GM21367 (cell line): ENCODE results near the gene NOX5.
"Not testable (repeated sequence)": the region's sequence is repeated elsewhere in the genome, so short reads cannot be mapped to it uniquely, and the experiment has no call there.

Source experiments
- ATAC-seq: cut with Tn5 transposase; IDR thresholded peaks from one replicate; pipeline ENCODE4 v1.9.1; 2021; ENCODE audit not compliant: unreplicated experiment

The NOX5 gene

GRCh38 chr15:69055251-69055650, 40.8 kb downstream of the NOX5 start:
- ATAC-seq, result no peak

GRCh38 chr15:69056365-69056764, 41.9 kb downstream of the NOX5 start:
- no peak for ATAC-seq

DNA sequence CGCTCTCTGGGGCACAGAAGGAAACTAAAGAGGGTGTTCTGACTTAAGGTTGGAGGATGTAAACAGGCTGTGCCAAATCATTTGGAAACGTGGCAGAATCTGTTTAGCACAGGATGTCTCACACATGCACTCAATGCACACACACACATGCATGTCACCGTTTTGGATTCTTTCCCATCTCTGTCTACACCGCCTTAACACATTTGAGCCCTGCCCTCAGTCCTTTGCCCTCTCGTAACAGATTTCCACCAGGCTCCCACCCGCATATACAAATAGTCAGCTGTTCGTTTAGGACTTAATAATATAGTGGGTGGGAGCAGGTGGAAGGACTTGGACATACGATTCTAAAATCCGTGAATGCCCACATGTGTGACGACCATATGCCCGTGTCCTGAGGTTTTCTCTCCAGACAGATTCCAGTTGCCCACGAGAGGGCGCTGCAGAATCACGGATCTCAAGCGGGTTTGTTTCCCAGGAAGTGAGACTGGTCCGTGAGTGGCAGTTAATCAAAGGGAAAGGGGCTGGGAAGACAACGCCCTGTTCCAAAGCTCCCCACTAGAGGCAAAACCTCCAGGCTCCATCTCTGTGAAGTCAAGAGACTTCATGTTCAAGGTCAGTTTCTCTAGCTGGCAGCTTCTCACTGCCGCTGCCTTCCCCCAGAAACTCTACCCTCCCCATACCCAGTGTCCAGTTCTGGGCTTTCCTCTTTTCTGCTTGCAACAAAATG, 44.5 kb downstream of the NOX5 start:
- ATAC-seq, result no peak

GRCh38 chr15:69059557-69059943, 45.1 kb downstream of the NOX5 start:
- ATAC-seq, result no peak

DNA sequence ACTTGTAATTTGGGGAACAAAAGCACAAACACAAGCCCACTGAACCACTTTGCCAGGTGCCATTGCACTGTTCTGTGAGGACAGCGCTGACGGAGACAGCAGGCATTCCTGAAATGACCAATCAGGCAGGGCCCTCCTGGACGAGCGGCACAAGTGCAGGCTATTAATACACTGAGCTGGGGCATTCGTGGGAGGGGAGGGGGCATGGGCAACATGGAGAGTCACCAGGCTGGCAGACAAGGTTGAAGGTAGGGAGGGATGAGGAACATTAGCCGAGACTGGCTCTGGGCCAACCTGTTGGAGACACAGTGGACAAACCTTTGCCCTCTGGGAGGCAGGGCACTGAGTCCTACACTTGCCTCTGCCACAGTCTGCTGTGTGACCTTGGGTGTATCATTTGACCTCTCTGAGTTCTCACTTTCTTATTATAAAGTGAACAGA, 45.6 kb downstream of the NOX5 start:
- ATAC-seq, result no peak

DNA sequence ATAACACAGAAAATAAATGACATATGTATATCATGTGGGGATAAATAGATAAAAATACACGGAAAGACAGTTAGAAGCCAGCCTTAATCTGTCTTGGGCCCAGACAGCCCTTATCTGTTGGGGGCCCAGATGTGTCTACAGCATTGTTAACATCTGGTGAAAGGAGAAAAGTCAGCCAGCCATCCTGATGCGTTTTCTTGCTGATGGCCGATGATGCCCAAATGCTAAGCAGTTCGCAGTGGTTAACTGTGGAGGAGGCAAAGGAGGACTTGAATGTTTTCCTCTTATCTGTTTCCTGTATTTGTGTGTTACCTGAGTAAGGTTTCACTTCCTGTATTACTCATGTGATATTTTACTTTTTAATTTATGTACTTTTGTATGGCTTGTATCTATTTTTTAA, 46.2 kb downstream of the NOX5 start:
- no peak for ATAC-seq

DNA sequence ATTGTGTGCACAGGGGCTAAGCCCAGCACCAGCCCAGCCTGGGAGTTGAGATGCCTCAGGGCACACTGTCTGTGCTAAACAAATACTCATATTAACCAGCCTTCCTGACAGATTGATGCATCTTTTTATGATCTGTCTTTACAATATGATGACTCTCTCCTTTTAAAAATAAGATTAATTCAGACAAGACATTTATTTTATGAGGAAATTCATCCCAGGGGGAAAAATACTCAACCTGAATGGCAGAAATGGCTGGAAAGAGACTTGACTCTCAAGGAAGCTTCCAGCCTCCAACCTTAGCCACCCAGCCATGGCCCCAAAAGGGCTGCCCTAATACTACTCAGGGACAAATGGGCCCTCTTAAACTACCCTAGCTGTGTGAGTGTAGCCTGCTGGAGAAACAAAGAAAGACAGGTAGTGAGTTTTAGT, 46.9 kb downstream of the NOX5 start:
- no peak for ATAC-seq

- no peak for ATAC-seq
Measured at GRCh38 chr15:69064649-69065048, 50.2 kb downstream of the NOX5 start.

DNA sequence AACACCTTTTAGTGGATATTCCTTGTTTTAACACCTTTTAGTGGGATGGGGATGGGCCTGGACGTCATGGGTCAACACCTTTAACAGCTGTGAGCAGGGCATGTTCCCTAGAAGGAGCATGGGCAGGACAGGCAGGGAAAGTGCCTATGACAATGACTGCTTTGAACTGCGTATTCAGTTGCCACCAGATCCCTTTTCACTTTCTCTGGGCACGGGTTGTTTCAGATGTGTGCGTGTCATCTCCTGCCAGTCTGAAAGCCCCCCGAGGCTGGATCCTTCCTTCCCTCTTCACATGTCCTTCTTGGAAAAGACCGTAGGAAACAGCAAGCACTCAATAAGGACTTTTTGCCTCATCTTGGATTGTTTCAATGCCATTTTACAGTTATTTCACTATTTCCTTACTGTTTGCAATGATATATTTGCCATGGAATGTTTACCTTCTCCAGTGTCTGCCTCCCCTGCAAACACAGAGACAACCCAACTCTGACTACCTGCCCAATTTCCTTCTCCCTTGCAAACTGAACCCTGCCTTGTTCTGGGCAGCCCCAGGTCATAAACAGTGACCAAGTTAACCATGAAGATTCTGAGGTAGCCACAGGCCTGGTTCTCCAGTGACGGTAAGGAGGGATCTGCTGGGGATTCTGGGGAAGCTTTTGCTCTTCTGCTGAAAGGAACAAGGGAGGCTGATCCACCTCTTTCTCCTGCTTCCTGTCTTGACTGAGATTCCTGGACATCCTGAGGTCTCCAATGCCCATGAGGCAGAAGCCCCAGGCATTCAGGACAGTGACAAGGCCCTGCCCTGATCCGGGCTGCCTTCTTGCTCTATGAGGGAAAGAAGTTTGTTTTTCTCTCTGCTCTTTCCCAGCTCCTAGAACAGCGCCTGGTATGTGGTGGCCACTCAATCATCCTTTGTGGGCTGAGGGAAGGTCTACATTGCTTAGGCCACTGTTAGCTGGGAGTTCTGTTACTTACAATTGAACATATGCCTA, 51.8 kb downstream of the NOX5 start:
- ATAC-seq, result no peak

- ATAC-seq, result no peak
Measured at GRCh38 chr15:69067296-69067695, 52.8 kb downstream of the NOX5 start.

GRCh38 chr15:69068157-69068556, 53.7 kb downstream of the NOX5 start:
- ATAC-seq, result no peak

DNA sequence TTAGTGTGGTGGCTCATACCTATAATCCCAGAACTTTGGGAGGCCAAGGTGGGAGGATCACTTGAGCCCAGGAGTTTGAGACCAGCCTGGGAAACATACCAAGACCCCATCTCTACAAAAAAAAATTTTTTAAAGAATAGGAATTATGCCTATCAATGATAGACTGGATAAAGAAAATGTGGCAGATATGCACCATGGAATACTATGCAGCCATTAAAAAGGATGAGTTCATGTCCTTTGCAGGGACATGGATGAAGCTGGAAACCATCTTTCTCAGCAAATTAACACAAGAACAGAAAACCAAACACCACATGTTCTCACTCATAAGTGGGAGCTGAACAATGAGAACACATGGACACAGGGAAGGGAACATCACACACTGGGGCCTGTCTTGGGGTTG, 54.8 kb downstream of the NOX5 start:
- ATAC-seq, result not testable (repeated sequence)

DNA sequence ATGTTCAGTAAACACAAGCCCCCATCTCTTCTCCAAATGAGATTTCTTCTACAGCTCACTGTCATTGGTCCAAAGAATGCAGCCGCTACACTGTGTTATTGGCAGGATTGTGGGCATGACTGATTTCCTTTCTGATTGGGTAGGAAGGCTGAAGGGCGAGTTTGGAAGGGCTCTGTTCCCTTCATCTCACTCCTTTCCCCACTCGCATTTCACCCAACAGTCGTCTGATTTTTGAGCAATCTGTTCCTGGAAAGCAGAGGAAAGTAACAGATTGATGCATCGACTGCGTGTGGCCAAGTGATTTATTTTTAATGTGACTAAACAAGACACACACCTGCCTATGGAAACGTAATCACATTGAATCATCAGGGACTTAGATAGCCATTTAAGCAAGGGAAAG, 55.5 kb downstream of the NOX5 start:
- no peak for ATAC-seq

DNA sequence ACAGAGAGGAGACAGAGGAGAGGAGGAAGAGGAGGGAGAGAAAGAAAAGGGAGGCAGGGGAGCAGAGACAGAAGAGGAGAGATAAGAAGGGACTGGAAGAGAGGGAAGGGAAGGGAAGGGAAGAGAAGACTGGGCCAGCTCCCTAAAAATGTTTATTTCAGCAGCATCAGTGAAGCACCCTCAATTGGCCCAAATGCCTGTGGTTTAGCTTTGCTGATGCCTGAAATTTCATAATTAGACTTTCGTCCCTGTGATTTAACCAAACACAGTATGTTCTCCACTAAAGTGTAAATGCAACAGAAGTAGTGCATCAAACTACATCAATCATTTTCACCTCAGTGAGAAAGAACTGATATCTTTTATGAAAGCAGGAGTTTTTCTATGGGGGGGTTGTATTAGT, 55.9 kb downstream of the NOX5 start:
- no peak for ATAC-seq

- ATAC-seq, result no peak
Measured at GRCh38 chr15:69071260-69071659, 56.8 kb downstream of the NOX5 start.

GRCh38 chr15:69072906-69073305, 58.4 kb downstream of the NOX5 start:
- ATAC-seq, result no peak

GRCh38 chr15:69074001-69074842, 59.7 kb downstream of the NOX5 start:
- ATAC-seq, result no peak

DNA sequence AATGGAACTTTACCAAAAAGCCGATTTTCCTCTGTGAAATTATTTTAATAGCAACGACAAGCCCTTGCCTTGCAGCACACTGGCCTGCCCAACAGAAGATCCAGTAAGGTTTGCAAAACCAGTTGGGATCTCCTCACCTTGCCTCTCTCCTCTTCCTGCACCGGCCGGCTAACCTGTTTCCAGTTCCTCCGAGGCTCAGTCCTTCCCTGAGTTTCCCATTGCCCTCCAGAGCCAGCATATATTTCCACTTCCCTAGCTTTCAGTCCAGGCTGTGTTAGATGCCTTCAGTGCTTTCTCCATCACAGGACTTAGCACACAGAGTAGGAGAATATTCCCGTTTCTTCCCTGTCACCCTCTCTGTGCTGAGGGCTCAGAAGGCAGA, 60.3 kb downstream of the NOX5 start:
- no peak for ATAC-seq

DNA sequence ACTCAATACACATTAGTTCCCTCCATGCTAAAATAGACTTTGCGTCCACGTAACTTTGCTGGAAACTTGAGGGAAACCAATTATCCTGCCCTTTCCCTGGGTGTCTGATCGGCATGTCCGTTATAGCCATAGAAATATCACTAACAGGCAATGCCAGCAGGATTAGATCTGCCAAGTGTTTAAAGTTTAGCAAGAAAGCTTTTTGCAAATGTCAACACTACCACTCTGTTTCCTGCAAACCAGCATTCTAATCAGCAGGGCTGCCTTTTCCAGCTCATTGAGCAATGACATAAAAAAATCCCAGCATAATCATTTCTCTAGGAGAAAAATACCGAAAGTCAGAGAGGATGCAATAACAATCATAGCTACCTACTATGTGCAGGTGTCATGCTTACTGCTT, 60.9 kb downstream of the NOX5 start:
- ATAC-seq, result no peak

DNA sequence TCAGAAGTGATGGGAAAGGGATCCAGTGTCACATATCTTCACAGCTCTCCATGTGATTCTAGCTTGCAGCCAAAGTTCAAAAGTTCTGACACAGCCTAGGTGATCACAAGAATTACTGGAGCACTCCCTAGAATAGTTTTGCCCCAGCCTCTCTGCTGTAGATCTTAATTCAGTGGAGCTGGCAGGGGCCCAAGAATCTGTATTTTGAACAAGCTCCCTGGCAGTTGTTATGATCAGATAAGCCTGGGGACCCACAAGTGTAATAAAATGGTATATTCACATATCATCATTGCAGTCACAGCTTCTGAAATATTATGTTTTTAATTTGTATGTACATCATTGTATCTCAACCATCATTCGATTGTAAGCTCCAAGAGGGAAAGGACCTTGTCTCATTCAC, 62.3 kb downstream of the NOX5 start:
- no peak for ATAC-seq

- ATAC-seq, result no peak
Measured at GRCh38 chr15:69078638-69079037, 64.1 kb downstream of the NOX5 start.
